ENCODE data around the gene PLEKHH1.

Gene PLEKHH1

GRCh38 chr14:67497216-67497615 is 35.9 kb upstream of the PLEKHH1 start:
- DNase-seq (no peak), ATAC-seq (replicated peaks) (no peak)
- H3K27ac Mint-ChIP-seq: no peak overlapping the region

DNA sequence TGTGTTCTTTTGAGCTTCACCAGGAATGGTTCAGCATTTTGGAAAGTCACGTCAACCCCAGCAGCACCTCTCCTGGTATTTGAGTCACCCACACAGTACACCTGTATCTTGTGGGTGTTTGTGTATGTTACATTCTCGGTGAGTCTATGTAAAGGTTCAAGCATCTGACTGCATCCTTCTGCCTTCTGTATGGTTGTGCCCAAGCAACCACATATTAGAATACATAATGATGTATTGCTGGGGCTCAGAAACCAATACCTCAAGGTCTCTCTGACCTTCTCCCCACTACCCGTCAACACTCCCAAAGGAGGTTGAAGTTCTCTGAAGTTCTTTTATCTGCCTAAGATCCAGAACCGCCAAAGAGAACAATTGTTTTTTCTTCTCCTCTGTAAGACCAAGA is 35.4 kb upstream of the PLEKHH1 start:
- Mint-ChIP-seq H3K9me3 (peaks cover 0 to 9% of the 10 kb centered on the region in 2 donors), H3K27ac (no peak overlapping the region), H3K4me3 (no peak overlapping the region), H3K4me1 (peaks cover 8 to 11% of the 10 kb centered on the region in 2 donors), H3K36me3 (peaks cover 7 to 8% of the 10 kb centered on the region in 2 donors), H3K27me3 (no peaks in the 10 kb centered on the region)
- no peak for ATAC-seq (replicated peaks)
- DNase-seq: no peak

More at GRCh38 chr14:67497216-67497615, 35.9 kb upstream of the PLEKHH1 start:
- Mint-ChIP-seq H3K4me1 (peaks cover 13 to 16% of the 10 kb centered on the region in 2 donors), H3K36me3 (peaks cover 8% of the 10 kb centered on the region in 2 donors), H3K27me3 (no peaks in the 10 kb centered on the region), H3K4me3 (no peak overlapping the region), H3K9me3 (peaks cover 0 to 9% of the 10 kb centered on the region in 2 donors)

DNA sequence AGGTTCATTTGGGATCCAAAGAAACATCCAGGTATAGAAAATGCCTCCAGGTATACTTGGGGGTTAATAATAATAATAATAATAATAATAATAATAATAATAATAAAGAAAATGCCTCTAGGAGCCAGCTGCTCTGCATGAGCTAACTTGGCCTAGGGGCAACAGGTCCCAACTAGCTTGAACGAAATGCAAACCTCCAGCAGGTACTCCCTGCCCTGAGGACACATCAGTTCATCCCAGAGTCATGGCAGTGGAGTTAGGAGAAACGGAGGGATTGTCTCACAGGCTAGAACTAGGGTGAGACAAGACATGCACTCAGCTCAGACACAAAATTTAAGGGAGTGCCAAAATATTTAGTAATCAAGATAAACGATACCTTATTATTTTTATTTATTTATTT is 32.1 kb upstream of the PLEKHH1 start:
- DNase-seq (no peak), ATAC-seq (replicated peaks) (no peak)
- Mint-ChIP-seq H3K4me3 (no peak overlapping the region), H3K9me3 (no peaks in the 10 kb centered on the region), H3K4me1 (peaks cover 0 to 5% of the 10 kb centered on the region in 2 donors), H3K36me3 (no peaks in the 10 kb centered on the region), H3K27me3 (no peaks in the 10 kb centered on the region), H3K27ac (no peak overlapping the region)

DNA sequence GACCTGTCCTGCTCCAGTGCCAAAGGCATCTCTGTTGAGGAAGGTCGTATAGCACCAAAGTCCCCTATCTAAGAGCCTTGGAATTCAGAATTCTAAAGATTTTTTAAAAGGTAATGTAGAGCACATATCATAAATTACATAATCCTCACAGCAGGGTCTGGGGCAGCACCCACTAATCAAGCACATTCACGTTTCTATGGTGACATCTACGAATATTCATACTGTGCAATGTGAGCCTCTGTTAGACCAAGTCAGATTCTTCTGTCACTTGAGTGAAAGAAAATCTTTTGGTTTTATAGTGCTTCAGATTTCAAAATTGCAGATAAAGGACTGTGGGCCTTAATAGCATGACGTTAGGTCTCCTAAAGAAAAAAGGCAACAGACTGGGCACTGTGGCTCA is 31.4 kb upstream of the PLEKHH1 start:
- peaks cover 0 to 5% of the 10 kb centered on the region in 2 donors for H3K4me1 Mint-ChIP-seq
- no peak overlapping the region for H3K4me3 Mint-ChIP-seq
- no peaks in the 10 kb centered on the region for H3K9me3 Mint-ChIP-seq
- H3K27ac Mint-ChIP-seq: no peak overlapping the region
- no peak for ATAC-seq (replicated peaks)
- no peaks in the 10 kb centered on the region for H3K27me3 Mint-ChIP-seq
- no peak for DNase-seq
- H3K36me3 Mint-ChIP-seq: no peaks in the 10 kb centered on the region

DNA sequence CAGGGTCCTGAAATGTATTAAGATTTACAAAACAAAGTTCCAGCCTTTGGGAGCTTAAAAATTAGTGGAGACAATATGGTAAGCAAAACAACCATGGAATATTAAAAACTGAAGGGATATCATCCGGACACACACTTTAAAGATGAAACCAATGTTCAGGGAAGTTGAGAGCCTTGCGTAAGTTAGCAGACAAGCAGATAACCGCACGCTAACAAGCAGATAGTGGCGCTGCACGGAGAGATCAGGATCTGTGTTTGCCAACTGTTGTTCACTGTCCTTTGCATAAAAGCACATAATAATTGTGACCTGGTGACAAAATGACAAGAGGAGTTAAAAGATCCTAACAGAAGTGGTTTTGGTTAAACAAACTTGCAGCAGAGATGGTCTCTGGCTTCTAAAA is 30.2 kb upstream of the PLEKHH1 start:
- no peaks in the 10 kb centered on the region for H3K27me3 Mint-ChIP-seq
- no peaks in the 10 kb centered on the region for H3K36me3 Mint-ChIP-seq
- H3K9me3 Mint-ChIP-seq: no peaks in the 10 kb centered on the region
- H3K4me1 Mint-ChIP-seq: peaks cover 0 to 5% of the 10 kb centered on the region in 2 donors
- DNase-seq (no peak), ATAC-seq (replicated peaks) (no peak)
- H3K4me3 Mint-ChIP-seq: no peak overlapping the region
- no peak overlapping the region for H3K27ac Mint-ChIP-seq

- no peak overlapping the region for H3K4me3 Mint-ChIP-seq
- H3K4me1 Mint-ChIP-seq: peaks cover 0 to 2% of the 10 kb centered on the region in 2 donors
- no peaks in the 10 kb centered on the region for H3K9me3 Mint-ChIP-seq
- no peak overlapping the region for H3K27ac Mint-ChIP-seq
- no peaks in the 10 kb centered on the region for H3K27me3 Mint-ChIP-seq
- DNase-seq (no peak), ATAC-seq (replicated peaks) (no peak)
- peaks cover 0 to under 1% of the 10 kb centered on the region in 2 donors for H3K36me3 Mint-ChIP-seq
Observed at GRCh38 chr14:67503331-67503730, 29.8 kb upstream of the PLEKHH1 start.

DNA sequence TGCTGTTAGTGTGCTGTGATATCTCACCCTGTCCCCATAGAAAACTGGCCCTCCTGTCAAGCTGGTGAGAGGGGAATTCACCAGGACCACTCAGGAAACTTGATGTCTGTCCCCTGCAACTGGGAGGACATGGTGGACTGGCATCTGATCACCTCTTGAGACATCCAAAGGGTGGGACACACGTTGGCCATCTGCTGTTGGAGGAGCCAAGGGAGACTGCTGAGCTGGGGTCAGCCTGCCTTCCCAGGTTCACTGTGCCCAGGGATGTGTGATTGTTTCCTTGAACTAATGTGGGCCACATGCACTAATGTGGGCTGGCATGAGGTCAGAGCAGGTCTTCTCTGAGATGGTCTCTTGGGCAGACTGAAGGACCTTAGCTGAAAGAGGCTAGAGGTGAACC is 27.8 kb upstream of the PLEKHH1 start:
- DNase-seq (no peak), ATAC-seq (replicated peaks) (no peak)
- Mint-ChIP-seq H3K27ac (peak overlapping the region; percentile 25), H3K9me3 (no peaks in the 10 kb centered on the region), H3K36me3 (peaks cover 0 to 1% of the 10 kb centered on the region in 2 donors), H3K4me1 (peaks cover 0 to 8% of the 10 kb centered on the region in 2 donors), H3K27me3 (no peaks in the 10 kb centered on the region), H3K4me3 (no peak overlapping the region)

DNA sequence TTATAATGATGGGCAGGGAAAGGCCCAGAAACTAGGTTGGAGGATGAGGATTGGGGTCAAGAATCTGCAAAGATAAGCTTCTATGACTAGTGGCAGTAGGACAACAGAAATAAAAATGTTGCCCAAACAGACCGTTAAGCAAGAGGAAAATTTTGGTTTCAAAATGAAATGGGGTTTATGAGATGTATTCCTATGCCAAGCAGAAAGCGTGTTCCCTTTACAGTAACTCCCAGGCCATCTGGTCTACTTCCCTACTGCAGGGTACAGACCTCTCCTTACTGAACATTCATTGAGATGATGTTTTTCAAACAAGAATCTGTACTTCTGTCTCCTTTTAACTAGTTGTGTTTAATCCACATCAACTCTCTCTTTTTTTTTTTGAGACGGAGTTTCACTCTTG is 24.1 kb upstream of the PLEKHH1 start:
- DNase-seq: no peak
- ATAC-seq (replicated peaks): no peak
- Mint-ChIP-seq H3K27ac (no peak overlapping the region), H3K36me3 (peaks cover 0 to 1% of the 10 kb centered on the region in 2 donors), H3K4me3 (no peak overlapping the region), H3K4me1 (peaks cover 14 to 18% of the 10 kb centered on the region in 2 donors), H3K27me3 (no peaks in the 10 kb centered on the region), H3K9me3 (no peaks in the 10 kb centered on the region)

GRCh38 chr14:67510121-67510520 is 23.0 kb upstream of the PLEKHH1 start:
- H3K9me3 Mint-ChIP-seq: no peaks in the 10 kb centered on the region
- H3K4me1 Mint-ChIP-seq: peaks cover 18 to 27% of the 10 kb centered on the region in 2 donors
- DNase-seq: no peak
- no peak for ATAC-seq (replicated peaks)
- no peaks in the 10 kb centered on the region for H3K27me3 Mint-ChIP-seq
- H3K36me3 Mint-ChIP-seq: peaks cover 0 to 1% of the 10 kb centered on the region in 2 donors
- no peak overlapping the region for H3K27ac Mint-ChIP-seq
- H3K4me3 Mint-ChIP-seq: no peak overlapping the region

DNA sequence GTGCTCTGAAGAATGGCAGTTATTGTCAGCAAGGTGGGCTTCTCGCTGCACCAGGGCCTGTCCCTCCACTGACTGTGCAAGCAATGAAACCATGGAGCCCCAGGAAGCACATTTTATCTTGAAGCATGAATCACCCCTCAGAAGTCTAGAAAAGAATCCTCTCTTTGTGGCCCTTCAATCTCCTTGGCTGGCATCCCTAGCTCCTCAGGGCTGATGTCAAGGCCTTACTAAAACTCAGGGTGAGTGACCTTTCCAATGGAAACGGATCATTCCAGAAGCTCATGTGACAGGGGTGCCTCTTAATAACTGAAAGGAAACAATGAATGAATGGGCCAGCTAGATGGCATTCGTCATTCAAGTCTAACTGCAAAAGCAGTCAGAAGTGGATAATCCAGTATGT is 22.3 kb upstream of the PLEKHH1 start:
- ATAC-seq (replicated peaks): no peak
- Mint-ChIP-seq H3K27me3 (no peaks in the 10 kb centered on the region), H3K27ac (no peak overlapping the region), H3K36me3 (peaks cover 0 to 1% of the 10 kb centered on the region in 2 donors), H3K4me3 (no peak overlapping the region), H3K4me1 (peaks cover 21 to 32% of the 10 kb centered on the region in 2 donors), H3K9me3 (no peaks in the 10 kb centered on the region)
- DNase-seq: no peak

GRCh38 chr14:67512463-67513310 is 20.4 kb upstream of the PLEKHH1 start:
- Mint-ChIP-seq H3K4me1 (peaks cover 25 to 45% of the 10 kb centered on the region in 2 donors), H3K36me3 (peaks cover 0 to 1% of the 10 kb centered on the region in 2 donors), H3K27ac (no peak overlapping the region), H3K4me3 (no peak overlapping the region), H3K27me3 (no peaks in the 10 kb centered on the region), H3K9me3 (no peaks in the 10 kb centered on the region)
- no peak for DNase-seq
- ATAC-seq (replicated peaks): no peak

DNA sequence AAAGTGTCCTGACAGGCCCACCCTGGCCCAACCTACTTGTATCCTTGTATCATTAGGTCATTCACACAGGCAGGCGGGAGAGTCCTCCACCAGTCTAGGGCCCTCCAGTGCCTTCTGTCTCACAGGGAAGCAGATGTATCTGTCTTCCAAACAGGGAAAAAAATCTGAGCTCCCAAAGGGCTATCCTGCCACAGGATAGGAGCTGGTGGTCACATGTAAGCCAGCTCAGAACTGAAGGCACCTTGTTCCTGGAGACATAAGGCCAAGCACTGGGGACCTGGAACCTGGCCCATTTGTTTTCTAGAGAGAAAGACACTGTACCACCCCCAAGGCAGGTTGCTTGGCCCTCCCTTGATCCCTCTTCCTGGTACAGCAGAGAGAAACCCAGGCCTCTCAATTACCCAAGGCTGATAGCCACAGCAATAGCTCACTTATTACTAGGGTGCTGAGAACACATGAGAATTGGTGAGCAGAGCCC is 19.4 kb upstream of the PLEKHH1 start:
- H3K27ac Mint-ChIP-seq: peak overlapping the region; percentile 80
- ATAC-seq (replicated peaks): no peak
- DNase-seq: no peak

DNA sequence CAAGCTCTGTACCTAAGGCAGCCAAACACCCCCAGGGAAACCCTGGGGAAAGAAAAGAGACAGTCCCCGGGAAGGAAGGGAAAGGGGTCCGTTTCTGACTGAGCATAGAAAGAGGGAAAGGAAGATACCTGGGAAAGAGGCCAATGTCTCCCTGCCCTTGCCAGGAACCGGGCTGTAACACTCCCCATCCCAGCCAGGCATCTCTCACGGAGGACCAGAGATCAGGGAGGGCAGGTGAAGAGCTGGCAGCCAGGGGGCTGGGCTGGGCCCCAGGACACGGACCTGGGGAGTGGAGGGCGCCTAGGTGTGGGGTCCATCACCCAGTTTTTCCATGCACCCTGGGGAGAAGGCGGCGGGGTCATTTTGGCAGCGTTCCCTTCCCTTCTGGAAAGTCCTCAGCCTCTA is 18.9 kb upstream of the PLEKHH1 start:
- ATAC-seq (replicated peaks): no peak
- Mint-ChIP-seq H3K4me1 (peaks cover 19 to 45% of the 10 kb centered on the region in 2 donors), H3K27me3 (no peaks in the 10 kb centered on the region), H3K4me3 (peak overlapping the region; percentile 92 to 94), H3K9me3 (no peaks in the 10 kb centered on the region), H3K27ac (peak overlapping the region; percentile 80), H3K36me3 (no peaks in the 10 kb centered on the region)
- DNase-seq: no peak

More for the DNA sequence above, 19.4 kb upstream of the PLEKHH1 start:
- Mint-ChIP-seq H3K9me3 (no peaks in the 10 kb centered on the region), H3K4me3 (peak overlapping the region; percentile 74 to 92), H3K4me1 (peaks cover 23 to 45% of the 10 kb centered on the region in 2 donors), H3K27me3 (no peaks in the 10 kb centered on the region), H3K36me3 (no peaks in the 10 kb centered on the region)

GRCh38 chr14:67514650-67515385 is 18.3 kb upstream of the PLEKHH1 start:
- ATAC-seq (replicated peaks): peak; percentile 56 to 59
- H3K36me3 Mint-ChIP-seq: no peaks in the 10 kb centered on the region
- peaks cover 0 to 3% of the 10 kb centered on the region in 2 donors for H3K27me3 Mint-ChIP-seq
- no peaks in the 10 kb centered on the region for H3K9me3 Mint-ChIP-seq
- peak overlapping the region; percentile 92 to 94 for H3K4me3 Mint-ChIP-seq
- DNase-seq: peak; percentile 20
- H3K27ac Mint-ChIP-seq: peak overlapping the region; percentile 89
- peaks cover 19 to 45% of the 10 kb centered on the region in 2 donors for H3K4me1 Mint-ChIP-seq
